Parathyroid adenoma (tissue), 2 donors: Measurements from ENCODE around the gene NOVA2.

Source experiments
- H2AFZ ChIP-seq: fragments of 300-600 bp; sonication (generic); one replicate; pipeline ENCODE4 v1.7.0; 2017; ENCODE audit warnings: antibody characterized with exemption, mild to moderate bottlenecking
- H3K27ac ChIP-seq: fragments of 300-600 bp; sonication (generic); one replicate; pipeline ENCODE4 v1.7.0; 2017
- H3K27me3 ChIP-seq: fragments of 300-600 bp; sonication (generic); one replicate; pipeline ENCODE4 v1.7.0; 2017; ENCODE audit warnings: low read length; ENCODE audit not compliant: control insufficient read depth, insufficient read depth
- H3K36me3 ChIP-seq: fragments of 300-600 bp; sonication (generic); one replicate; pipeline ENCODE4 v1.7.0; 2017; ENCODE audit warnings: low read length; ENCODE audit not compliant: control insufficient read depth, insufficient read depth
- H3K4me1 ChIP-seq: fragments of 300-600 bp; sonication (generic); one replicate; pipeline ENCODE4 v1.7.0; 2017; ENCODE audit warnings: control low read depth
- H3K4me2 ChIP-seq: fragments of 300-600 bp; sonication (generic); one replicate; pipeline ENCODE4 v1.7.0; 2017; ENCODE audit warnings: low read length
- H3K4me3 ChIP-seq: fragments of 300-600 bp; sonication (generic); one replicate; pipeline ENCODE4 v1.7.0; 2017; ENCODE audit warnings: low read depth, low read length
- H3K79me2 ChIP-seq: fragments of 300-600 bp; sonication (generic); one replicate; pipeline ENCODE4 v1.7.0; 2017; ENCODE audit warnings: control low read depth
- H3K9ac ChIP-seq: fragments of 300-600 bp; sonication (generic); one replicate; pipeline ENCODE4 v1.7.0; 2017; ENCODE audit warnings: mild to moderate bottlenecking
- H3K9me3 ChIP-seq: fragments of 300-600 bp; sonication (generic); one replicate; pipeline ENCODE4 v1.7.0; 2017; ENCODE audit warnings: low read length; ENCODE audit not compliant: control insufficient read depth
- TF ChIP-seq, protein P1 (sequence below): fragments of 300-600 bp; sonication (generic); IDR thresholded peaks from one replicate; pipeline ENCODE4 v1.7.0; 2017; ENCODE audit warnings: antibody characterized with exemption, mild to moderate bottlenecking
- donor health status: primary hyperparathyroidism.

The NOVA2 gene

DNA sequence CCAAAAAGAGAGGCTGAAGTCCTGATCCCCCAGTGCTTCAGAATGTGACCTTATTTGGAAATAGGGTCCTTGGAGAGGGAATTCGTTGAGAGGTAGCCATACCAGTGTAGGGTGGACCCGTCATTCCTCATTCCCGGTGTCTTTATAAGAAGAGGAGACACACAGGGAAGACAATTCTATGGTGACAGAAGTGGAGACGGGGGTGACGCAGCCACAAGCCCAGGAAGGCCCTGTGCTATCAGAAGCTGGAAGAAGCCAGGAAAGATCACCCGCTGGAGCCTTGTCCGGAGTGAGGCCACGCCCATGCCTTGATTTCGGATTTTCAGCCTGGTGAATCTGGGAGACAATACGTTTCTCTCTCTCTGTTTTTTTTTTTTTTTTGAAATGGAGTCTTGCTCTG, 68.7 kb downstream of the NOVA2 start:
- Histone ChIP-seq H3K4me2 (no peak overlapping the region), H3K9ac (no peak overlapping the region), H3K4me3 (no peak overlapping the region), H3K4me1 (peaks cover 6% of the 10 kb centered on the region), H3K27me3 (no peaks in the 10 kb centered on the region), H3K9me3 (no peaks in the 10 kb centered on the region), H3K36me3 (no peaks in the 10 kb centered on the region), H3K27ac (no peak overlapping the region), H2AFZ (no peak overlapping the region), H3K79me2 (no peaks in the 10 kb centered on the region)
- TF ChIP-seq, protein P1, sequence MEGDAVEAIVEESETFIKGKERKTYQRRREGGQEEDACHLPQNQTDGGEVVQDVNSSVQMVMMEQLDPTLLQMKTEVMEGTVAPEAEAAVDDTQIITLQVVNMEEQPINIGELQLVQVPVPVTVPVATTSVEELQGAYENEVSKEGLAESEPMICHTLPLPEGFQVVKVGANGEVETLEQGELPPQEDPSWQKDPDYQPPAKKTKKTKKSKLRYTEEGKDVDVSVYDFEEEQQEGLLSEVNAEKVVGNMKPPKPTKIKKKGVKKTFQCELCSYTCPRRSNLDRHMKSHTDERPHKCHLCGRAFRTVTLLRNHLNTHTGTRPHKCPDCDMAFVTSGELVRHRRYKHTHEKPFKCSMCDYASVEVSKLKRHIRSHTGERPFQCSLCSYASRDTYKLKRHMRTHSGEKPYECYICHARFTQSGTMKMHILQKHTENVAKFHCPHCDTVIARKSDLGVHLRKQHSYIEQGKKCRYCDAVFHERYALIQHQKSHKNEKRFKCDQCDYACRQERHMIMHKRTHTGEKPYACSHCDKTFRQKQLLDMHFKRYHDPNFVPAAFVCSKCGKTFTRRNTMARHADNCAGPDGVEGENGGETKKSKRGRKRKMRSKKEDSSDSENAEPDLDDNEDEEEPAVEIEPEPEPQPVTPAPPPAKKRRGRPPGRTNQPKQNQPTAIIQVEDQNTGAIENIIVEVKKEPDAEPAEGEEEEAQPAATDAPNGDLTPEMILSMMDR = no peak

DNA sequence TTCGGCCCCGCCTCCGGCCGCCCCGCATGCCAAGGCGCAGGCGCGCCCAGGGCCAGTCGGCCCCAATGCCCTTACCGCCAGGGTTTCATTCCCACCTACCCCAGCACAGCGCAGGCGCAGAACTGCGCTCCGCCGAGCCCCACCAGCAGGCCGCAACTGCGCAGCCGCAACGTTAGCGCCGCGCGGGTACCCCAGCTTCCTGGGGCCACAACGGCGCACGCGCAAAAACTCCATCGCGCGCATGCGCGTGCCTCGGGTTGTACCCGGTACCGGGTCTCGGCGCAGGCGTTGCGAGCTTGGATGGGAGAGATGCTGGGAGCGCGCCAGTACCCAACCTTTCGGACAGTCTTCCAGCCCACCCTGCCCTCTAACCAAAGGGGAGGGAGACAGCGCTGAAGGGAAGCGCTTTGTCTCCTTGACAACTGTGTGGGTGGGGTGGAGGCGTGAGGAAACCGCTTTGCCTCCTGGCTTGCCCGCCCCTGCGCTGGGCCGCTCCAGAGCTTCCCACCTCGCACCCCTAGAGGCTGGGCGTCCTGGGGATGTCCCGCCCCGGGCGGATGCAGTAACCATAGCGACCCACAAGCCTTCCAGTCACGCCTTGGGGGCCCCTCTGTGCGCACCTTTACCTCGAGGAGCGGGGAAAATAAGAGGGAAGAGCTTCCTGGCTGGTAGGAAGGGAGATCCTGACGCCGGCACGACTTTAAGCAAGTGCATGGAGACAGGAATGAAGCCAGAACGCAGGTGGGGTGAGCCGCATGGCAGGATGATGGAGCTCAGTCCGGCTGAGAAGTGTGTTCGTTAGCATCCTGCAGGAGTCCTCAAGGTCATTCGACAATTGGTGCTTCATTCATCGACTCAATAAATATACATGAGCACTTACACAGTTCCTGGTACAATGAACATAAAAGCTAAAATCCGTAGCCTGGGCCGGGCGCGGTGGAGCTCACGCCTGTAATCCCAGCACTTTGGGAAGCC, 70.7 kb downstream of the NOVA2 start:
- peak overlapping the region; percentile 99 for H2AFZ ChIP-seq
- TF ChIP-seq, protein P1 = no peak
- H3K4me1 ChIP-seq = peaks cover 6% of the 10 kb centered on the region
- H3K27ac ChIP-seq = peak overlapping the region; percentile 82
- peak overlapping the region; percentile 91 for H3K4me3 ChIP-seq
- no peaks in the 10 kb centered on the region for H3K9me3 ChIP-seq
- H3K36me3 ChIP-seq = no peaks in the 10 kb centered on the region
- H3K79me2 ChIP-seq = no peaks in the 10 kb centered on the region
- H3K4me2 ChIP-seq = peak overlapping the region; percentile 90
- H3K9ac ChIP-seq = no peak overlapping the region
- no peaks in the 10 kb centered on the region for H3K27me3 ChIP-seq

DNA sequence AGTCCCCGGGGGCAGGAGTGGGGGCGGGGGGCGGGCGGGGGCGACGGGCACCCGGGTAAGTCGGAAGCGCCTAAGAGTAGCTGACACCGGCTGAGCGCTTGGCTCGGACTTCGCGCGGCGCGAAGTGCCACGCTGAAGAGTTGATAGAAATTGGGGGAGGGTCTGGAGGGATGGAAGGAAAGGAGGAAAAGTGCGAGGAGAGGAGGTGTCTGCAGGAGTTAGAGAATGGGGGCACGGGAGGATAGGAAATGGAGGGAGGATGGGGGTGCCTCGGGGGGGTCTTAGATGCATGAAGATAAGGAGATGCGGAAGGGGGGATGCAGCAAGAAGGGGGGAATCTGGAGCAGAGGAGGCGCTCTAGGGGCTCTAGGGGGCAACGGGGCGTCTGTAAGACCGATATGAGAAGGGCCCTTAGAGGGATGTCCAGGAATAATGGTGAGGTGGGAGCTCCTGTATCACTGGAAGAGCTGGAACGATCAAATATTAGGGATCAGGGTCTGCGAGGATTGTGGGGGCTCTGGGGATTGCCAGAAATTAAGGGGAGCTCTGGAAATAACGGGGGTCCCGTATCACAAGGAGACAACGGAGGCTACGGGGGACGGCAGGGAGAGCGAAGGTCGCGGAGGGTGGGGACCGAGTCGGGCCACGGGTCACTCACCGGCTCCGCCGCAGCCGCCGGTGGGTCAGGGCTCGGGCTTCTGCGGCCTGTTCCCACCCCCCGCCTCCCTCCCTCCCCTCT, 71.6 kb downstream of the NOVA2 start, which contains the start of gene MYPOP:
MYPOP (minus strand) TSS at position 702 of the 739 bp plus-strand sequence. CDS start 840 bp downstream, outside the sequence.
- H3K36me3 ChIP-seq = no peaks in the 10 kb centered on the region
- peaks cover 6% of the 10 kb centered on the region for H3K4me1 ChIP-seq
- H3K9me3 ChIP-seq = no peaks in the 10 kb centered on the region
- peak within 1 kb of the TSS; percentile 91 for H3K4me3 ChIP-seq
- peak within 1 kb of the TSS; percentile 82 for H3K27ac ChIP-seq
- no peaks in the 10 kb centered on the region for H3K27me3 ChIP-seq
- H3K79me2 ChIP-seq = no peaks in the 10 kb centered on the region
- peak within 1 kb of the TSS; percentile 41 for H3K9ac ChIP-seq
- peak within 1 kb of the TSS; percentile 90 for H3K4me2 ChIP-seq
- peak within 1 kb of the TSS; percentile 99 for H2AFZ ChIP-seq
- TF ChIP-seq, protein P1 = no peak

DNA sequence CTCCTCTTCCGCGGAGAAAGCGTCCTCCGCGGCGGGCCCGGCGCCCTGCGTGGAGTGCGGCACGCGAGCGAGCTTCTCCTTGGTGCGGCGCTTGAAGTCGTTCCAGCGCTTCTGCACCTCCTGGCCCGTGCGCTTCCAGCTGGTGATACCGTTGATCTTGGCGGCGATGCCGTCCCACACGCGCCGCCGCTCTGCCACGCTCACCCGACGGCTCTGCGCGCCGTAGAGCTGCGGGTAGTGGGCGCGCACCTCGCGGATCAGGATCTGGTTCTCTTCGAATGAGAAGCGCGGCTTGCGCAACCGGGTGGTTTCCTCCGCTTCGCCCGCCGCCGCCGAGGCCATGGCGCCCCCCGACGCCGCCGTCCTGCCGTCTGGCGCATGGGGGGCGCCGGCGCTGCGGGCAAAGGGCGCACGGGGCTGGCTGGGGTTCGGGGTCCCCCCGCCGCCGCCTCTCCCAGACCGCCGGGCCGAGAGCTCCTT, 72.2 kb downstream of the NOVA2 start:
- Histone ChIP-seq H3K9ac (no peak overlapping the region), H3K4me2 (peak overlapping the region; percentile 90)

More for the DNA sequence above, 72.2 kb downstream of the NOVA2 start:
- H3K36me3 ChIP-seq = no peaks in the 10 kb centered on the region
- no peak overlapping the region for H3K27ac ChIP-seq
- H3K4me3 ChIP-seq = peak overlapping the region; percentile 91
- no peaks in the 10 kb centered on the region for H3K27me3 ChIP-seq
- no peaks in the 10 kb centered on the region for H3K79me2 ChIP-seq
- peaks cover 6% of the 10 kb centered on the region for H3K4me1 ChIP-seq
- TF ChIP-seq, protein P1 = no peak
- no peaks in the 10 kb centered on the region for H3K9me3 ChIP-seq
- H2AFZ ChIP-seq = peak overlapping the region; percentile 68
